ENCODE results near the gene SLC17A1. TPM values are rescaled to one million over a fixed set of nuclear protein-coding genes. Genes with fewer than 3 reads are reported as not detected.

The SLC17A1 gene
- total RNA-seq, 1 donor from 2014 or later: not detected

DNA sequence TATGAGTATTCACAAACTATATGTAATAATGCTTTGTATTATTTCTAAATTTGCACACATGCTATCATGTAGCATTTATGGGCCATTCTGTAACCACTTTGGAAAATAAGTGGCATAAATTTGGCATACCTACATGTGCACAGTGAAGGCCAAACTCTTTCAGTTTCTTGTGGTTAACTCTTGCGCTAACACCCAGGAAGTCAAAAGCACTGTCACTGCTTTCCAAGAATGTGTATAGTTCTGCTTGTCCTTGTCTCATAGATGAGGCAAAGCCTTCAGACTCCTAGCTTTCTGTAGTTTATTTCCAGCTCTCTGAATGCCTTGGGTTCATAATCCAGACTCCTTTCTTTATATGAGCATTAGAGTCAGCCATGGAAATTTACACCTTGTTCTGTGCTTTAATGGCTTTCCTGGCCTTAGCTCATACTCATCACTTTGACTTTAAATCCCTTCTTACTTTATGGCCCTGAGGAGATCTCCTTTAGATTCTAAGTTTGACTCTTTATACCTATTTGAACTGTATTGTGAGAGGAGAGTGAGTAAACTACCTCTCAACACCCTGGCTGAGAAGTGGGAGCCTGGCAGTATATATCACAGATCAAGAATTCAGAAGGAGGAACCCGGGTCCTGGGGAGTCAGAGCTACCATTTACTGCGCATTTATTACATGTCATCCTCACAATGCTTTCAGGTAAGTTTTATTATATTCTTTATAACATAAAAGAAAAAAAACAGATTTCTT is 43.1 kb upstream of the SLC17A1 start:
- TF ChIP-seq, protein P1, sequence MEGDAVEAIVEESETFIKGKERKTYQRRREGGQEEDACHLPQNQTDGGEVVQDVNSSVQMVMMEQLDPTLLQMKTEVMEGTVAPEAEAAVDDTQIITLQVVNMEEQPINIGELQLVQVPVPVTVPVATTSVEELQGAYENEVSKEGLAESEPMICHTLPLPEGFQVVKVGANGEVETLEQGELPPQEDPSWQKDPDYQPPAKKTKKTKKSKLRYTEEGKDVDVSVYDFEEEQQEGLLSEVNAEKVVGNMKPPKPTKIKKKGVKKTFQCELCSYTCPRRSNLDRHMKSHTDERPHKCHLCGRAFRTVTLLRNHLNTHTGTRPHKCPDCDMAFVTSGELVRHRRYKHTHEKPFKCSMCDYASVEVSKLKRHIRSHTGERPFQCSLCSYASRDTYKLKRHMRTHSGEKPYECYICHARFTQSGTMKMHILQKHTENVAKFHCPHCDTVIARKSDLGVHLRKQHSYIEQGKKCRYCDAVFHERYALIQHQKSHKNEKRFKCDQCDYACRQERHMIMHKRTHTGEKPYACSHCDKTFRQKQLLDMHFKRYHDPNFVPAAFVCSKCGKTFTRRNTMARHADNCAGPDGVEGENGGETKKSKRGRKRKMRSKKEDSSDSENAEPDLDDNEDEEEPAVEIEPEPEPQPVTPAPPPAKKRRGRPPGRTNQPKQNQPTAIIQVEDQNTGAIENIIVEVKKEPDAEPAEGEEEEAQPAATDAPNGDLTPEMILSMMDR (IDR thresholded peaks at IDR 0.05; ENCODE audit: insufficient read depth, low read length, severe bottlenecking): no peak
- Histone ChIP-seq H3K36me3 (ENCODE audit: control insufficient read depth, insufficient read depth, low read length) (no peaks in the 10 kb centered on the region), H3K4me3 (ENCODE audit: low read depth, low read length) (no peak overlapping the region), H3K27me3 (ENCODE audit: control insufficient read depth, insufficient read depth, low read length) (peaks cover 2% of the 10 kb centered on the region)
- no peak for DNase-seq (ENCODE audit: low read depth)
- no peak for FAIRE-seq

DNA sequence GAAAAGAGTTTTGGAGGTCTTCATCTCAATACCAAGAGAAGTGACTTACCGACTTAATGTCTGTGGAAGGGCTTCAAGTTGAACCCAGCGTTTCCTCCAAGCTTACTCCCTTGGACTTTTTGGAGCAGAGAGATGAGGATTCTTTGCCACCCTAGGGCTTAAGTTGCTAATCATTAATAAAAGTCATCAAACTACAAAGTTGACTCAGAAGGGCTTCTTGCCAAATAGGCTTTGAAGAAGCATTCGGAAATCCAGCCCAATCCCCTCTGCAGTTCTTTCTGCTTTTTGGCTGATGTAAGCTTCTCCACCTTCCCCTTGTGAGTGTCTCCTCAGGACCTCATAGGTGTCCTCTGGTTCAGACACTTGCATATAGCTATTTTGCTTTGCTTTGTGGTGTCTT is 42.3 kb upstream of the SLC17A1 start, which contains the start of gene SLC17A3:
Gene SLC17A3, minus strand, starts transcription at position 126 of the 400 bp plus-strand sequence. CDS start 5,856 bp downstream, outside the sequence.
- FAIRE-seq: no peak
- TF ChIP-seq, protein P1 (IDR thresholded peaks at IDR 0.05; ENCODE audit: insufficient read depth, low read length, severe bottlenecking): no peak
- H3K27me3 ChIP-seq (ENCODE audit: control insufficient read depth, insufficient read depth, low read length): peaks cover 2% of the 10 kb centered on the region

DNA sequence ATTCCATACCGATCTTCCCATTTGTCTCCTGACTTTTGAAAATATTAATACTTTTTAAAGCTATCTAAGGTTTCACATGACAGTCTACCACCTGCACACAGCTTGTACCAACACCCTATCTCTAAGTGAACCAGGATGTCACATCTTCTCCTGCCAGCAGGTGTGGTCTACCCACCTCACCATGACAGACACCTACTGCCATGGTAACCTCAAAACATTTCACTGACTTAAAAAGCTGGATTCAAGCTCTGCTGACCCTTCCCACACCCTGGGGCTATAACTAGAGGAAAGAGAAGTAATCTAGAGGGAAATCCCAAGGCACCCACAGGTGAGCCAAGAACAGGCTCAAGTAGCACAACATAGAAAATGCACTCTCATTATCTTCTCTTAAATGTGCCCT is 41.0 kb upstream of the SLC17A1 start:
- no peak for FAIRE-seq
- H3K27me3 ChIP-seq (ENCODE audit: control insufficient read depth, insufficient read depth, low read length): peaks cover 2% of the 10 kb centered on the region
- H3K36me3 ChIP-seq (ENCODE audit: control insufficient read depth, insufficient read depth, low read length): no peaks in the 10 kb centered on the region
- no peak overlapping the region for H3K4me3 ChIP-seq (ENCODE audit: low read depth, low read length)
- TF ChIP-seq, protein P1 (IDR thresholded peaks at IDR 0.05; ENCODE audit: insufficient read depth, low read length, severe bottlenecking): no peak
- no peak for DNase-seq (ENCODE audit: low read depth)

More for the DNA sequence above, 42.3 kb upstream of the SLC17A1 start, which contains the start of gene SLC17A3:
- no peaks in the 10 kb centered on the region for H3K36me3 ChIP-seq (ENCODE audit: control insufficient read depth, insufficient read depth, low read length)
- H3K4me3 ChIP-seq (ENCODE audit: low read depth, low read length): no peak within 1 kb of the TSS
- DNase-seq (ENCODE audit: low read depth): no peak

DNA sequence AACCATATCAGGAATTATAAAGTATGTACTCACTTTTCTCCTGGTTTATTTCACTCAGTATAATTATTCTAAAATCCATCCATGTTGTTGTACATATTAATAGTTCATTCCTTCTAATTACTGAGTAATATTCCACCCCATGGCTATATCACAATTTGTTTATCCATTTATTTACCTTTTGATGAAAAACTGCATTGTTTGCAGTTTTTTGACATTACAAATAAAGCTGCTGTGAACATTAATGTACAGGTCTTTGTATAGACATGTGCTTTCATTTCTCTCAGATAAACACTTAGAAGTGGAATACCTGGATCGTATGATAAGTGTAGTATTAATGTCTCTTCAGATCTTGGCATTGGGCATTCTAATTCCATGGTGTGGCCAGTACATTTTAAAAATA is 38.0 kb upstream of the SLC17A1 start:
- no peak overlapping the region for H3K4me3 ChIP-seq (ENCODE audit: low read depth, low read length)
- FAIRE-seq (no peak), DNase-seq (ENCODE audit: low read depth) (no peak)
- TF ChIP-seq, protein P1 (IDR thresholded peaks at IDR 0.05; ENCODE audit: insufficient read depth, low read length, severe bottlenecking): no peak
- peaks cover 2% of the 10 kb centered on the region for H3K27me3 ChIP-seq (ENCODE audit: control insufficient read depth, insufficient read depth, low read length)
- no peaks in the 10 kb centered on the region for H3K36me3 ChIP-seq (ENCODE audit: control insufficient read depth, insufficient read depth, low read length)

DNA sequence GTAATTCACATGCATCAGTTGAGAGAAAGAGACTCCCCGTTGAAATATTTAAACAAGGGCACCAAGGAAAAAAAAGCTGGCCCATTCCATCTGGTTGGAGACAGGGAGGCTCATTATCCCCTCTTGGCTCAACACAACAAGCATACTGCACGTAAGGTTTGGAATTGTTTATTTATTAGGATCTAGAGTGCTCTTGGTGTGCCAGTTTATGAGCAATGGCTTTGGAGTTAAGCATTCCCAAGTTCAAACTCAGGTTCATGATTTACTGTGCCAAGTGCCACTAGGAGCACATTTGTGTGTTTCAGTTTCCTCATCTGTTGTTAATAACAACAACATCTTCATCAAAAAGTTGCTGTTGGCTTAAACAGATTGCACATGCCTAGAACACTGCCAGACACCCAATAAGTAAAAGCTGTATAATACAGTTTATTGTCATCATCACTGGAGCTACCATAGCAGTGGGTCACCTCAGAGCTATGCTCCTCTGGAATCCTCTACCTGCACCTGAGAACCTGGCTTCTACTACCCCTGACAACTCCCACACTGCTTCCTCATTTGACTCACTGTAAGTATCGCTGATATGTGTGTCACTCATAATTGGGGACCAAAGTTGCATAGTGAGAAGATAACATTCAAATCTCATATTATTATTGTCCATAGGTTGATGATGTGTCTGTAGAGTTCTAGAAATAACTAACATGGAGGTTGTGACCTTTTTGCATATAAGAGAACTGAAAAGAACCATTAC is 36.8 kb upstream of the SLC17A1 start:
- DNase-seq (ENCODE audit: low read depth): no peak
- FAIRE-seq: no peak
- Histone ChIP-seq H3K27me3 (ENCODE audit: control insufficient read depth, insufficient read depth, low read length) (no peaks in the 10 kb centered on the region), H3K36me3 (ENCODE audit: control insufficient read depth, insufficient read depth, low read length) (no peaks in the 10 kb centered on the region), H3K4me3 (ENCODE audit: low read depth, low read length) (no peak overlapping the region)
- TF ChIP-seq, protein P1 (IDR thresholded peaks at IDR 0.05; ENCODE audit: insufficient read depth, low read length, severe bottlenecking): no peak

Measured in bronchial epithelial cell (primary cell).